GM18868 (cell line): ENCODE measurements around the gene ZSWIM1.

ENCODE experiments used
- ATAC-seq: cut with Tn5 transposase; IDR thresholded peaks from one replicate; pipeline ENCODE4 v1.9.1; 2021; ENCODE audit warnings: mild to moderate bottlenecking, moderate library complexity; ENCODE audit not compliant: unreplicated experiment

ZSWIM1 gene

GRCh38 chr20:45880988-45881788 is at the start of gene ZSWIM1:
ZSWIM1 (plus strand) TSS chr20:45881227; CDS start chr20:45882593, 1,366 bp downstream.
- peak; percentile 95 for ATAC-seq

- ATAC-seq = no peak
Measured at GRCh38 chr20:45832619-45833018, 48.4 kb upstream of the ZSWIM1 start.

GRCh38 chr20:45833030-45833882 is 47.8 kb upstream of the ZSWIM1 start, which contains the start of gene SNX21:
SNX21 (plus strand) TSS chr20:45833799; CDS start chr20:45833920, 121 bp downstream.
- ATAC-seq = no peak

- no peak for ATAC-seq
Measured at GRCh38 chr20:45833883-45834796, 46.9 kb upstream of the ZSWIM1 start.

GRCh38 chr20:45834797-45835161 is 46.2 kb upstream of the ZSWIM1 start:
- no peak for ATAC-seq

- ATAC-seq = no peak
Measured at GRCh38 chr20:45835329-45835765, 45.7 kb upstream of the ZSWIM1 start.

- ATAC-seq = no peak
Measured at GRCh38 chr20:45835825-45836224, 45.2 kb upstream of the ZSWIM1 start.

GRCh38 chr20:45836841-45837240 is 44.2 kb upstream of the ZSWIM1 start:
- no peak for ATAC-seq

- ATAC-seq = no peak
Measured at GRCh38 chr20:45840700-45841198, 40.3 kb upstream of the ZSWIM1 start.

GRCh38 chr20:45841407-45842129 is 39.5 kb upstream of the ZSWIM1 start:
- ATAC-seq = no peak

GRCh38 chr20:45842169-45842812 is 38.7 kb upstream of the ZSWIM1 start:
- ATAC-seq = peak; percentile 86

GRCh38 chr20:45843506-45843905 is 37.5 kb upstream of the ZSWIM1 start:
- no peak for ATAC-seq

GRCh38 chr20:45845452-45845851 is 35.6 kb upstream of the ZSWIM1 start:
- ATAC-seq = no peak

- no peak for ATAC-seq
Measured at GRCh38 chr20:45848421-45848820, 32.6 kb upstream of the ZSWIM1 start.

- no peak for ATAC-seq
Measured at GRCh38 chr20:45848969-45849582, 32.0 kb upstream of the ZSWIM1 start.

GRCh38 chr20:45850238-45850637 is 30.8 kb upstream of the ZSWIM1 start:
- ATAC-seq = no peak

- no peak for ATAC-seq
Measured at GRCh38 chr20:45850926-45851325, 30.1 kb upstream of the ZSWIM1 start.

- no peak for ATAC-seq
Measured at GRCh38 chr20:45851501-45851900, 29.5 kb upstream of the ZSWIM1 start.

- no peak for ATAC-seq
Measured at GRCh38 chr20:45852326-45852725, 28.7 kb upstream of the ZSWIM1 start.
